GM12891 (cell line): ENCODE data around the gene CLCF1.

ENCODE experiments used
- PAX5 ChIP-seq: IDR thresholded peaks from 2 replicates; pipeline ENCODE4 v1.6.1; 2011; ENCODE audit warnings: low read length, moderate library complexity, mild to moderate bottlenecking; ENCODE audit not compliant: insufficient read depth, severe bottlenecking
- POLR2A ChIP-seq: IDR thresholded peaks from 2 replicates; pipeline ENCODE4 v1.6.1; 2011; ENCODE audit warnings: low read depth, low read length, control low read depth
- POLR2AphosphoS5 ChIP-seq: IDR thresholded peaks from 2 replicates; pipeline ENCODE4 v1.6.1; 2011; ENCODE audit warnings: low read depth, low read length, control low read depth
- POU2F2 ChIP-seq: IDR thresholded peaks from 2 replicates; pipeline ENCODE4 v1.6.1; 2011; ENCODE audit warnings: low read depth, mild to moderate bottlenecking, control low read depth, low read length, moderate library complexity
- SPI1 ChIP-seq: IDR thresholded peaks from 2 replicates; pipeline ENCODE4 v1.6.1; 2011; ENCODE audit warnings: low read depth, low read length, control low read depth
- TAF1 ChIP-seq: IDR thresholded peaks from 2 replicates; pipeline ENCODE4 v1.6.1; 2011; ENCODE audit warnings: low read depth, low read length, control low read depth

- no peak for TF ChIP-seq POLR2A
- TF ChIP-seq POLR2AphosphoS5, result no peak
- TF ChIP-seq TAF1, result no peak
- TF ChIP-seq SPI1, result no peak
- TF ChIP-seq POU2F2, result no peak
- TF ChIP-seq PAX5, result no peak
Observed at GRCh38 chr11:67370351-67371076, 2.9 kb downstream of the CLCF1 start.
